Body of pancreas (tissue), 4 donors: ENCODE results near the gene PTPRN2.

ENCODE experiments used
- CTCF ChIP-seq, 7 experiments: fragments of 450-650 bp in 4 of 7; fragments of 200-600 bp in 3 of 7; sonication (generic) in 3 of 7; IDR thresholded peaks; one replicate each; pipeline ENCODE4 v1.5.1; 2016 to 2019; ENCODE audit warnings: antibody characterized with exemption in 7 of 7
- POLR2A ChIP-seq, 3 donors: fragments of 450-650 bp; IDR thresholded peaks; one replicate each; pipeline ENCODE4 v1.6.1; 2016; ENCODE audit warnings: antibody characterized with exemption in 3 of 3, mild to moderate bottlenecking in 2 of 3

GRCh38 chr7:157633465-157634185 lies 954.0 kb downstream of the PTPRN2 start:
- TF ChIP-seq CTCF (IDR thresholded peaks at IDR 0.05) (no peak), POLR2A (IDR thresholded peaks at IDR 0.05) (no peak)
